DND-41 (cell line): ENCODE measurements around the gene ALOX12B.

Experiments
- ATAC-seq: fragments of 200-7000 bp; cut with Tn5 transposase; 3 replicates; pipeline ENCODE4 v1.9.1; 2021; ENCODE audit warnings: low read depth; ENCODE audit not compliant: insufficient read depth
- DNase-seq: peaks from one replicate; pipeline ENCODE4 v3.0.0-alpha.2; 2020
- H2AFZ ChIP-seq: 2 replicates; pipeline ENCODE4 v1.6.0; 2012; ENCODE audit warnings: low read depth, low read length
- H3K27ac ChIP-seq: 2 replicates; pipeline ENCODE4 v1.5.1; 2012; ENCODE audit warnings: low read length, inconsistent platforms
- H3K27me3 ChIP-seq: fragments of 200-600 bp; sonication (generic); 2 replicates; pipeline ENCODE4 v1.6.0; 2012; ENCODE audit warnings: low read length, mild to moderate bottlenecking, inconsistent platforms; ENCODE audit not compliant: insufficient read depth, poor library complexity
- H3K36me3 ChIP-seq: 2 replicates; pipeline ENCODE4 v1.5.1; 2012; ENCODE audit warnings: low read length, inconsistent platforms; ENCODE audit not compliant: insufficient read depth
- H3K4me1 ChIP-seq: 2 replicates; pipeline ENCODE4 v1.5.1; 2012; ENCODE audit warnings: mild to moderate bottlenecking, low read length; ENCODE audit not compliant: insufficient read depth
- H3K4me2 ChIP-seq: 2 replicates; pipeline ENCODE4 v1.6.0; 2012; ENCODE audit warnings: mild to moderate bottlenecking, moderate library complexity, low read length, inconsistent platforms; ENCODE audit not compliant: insufficient read depth
- H3K4me3 ChIP-seq, 2 experiments: fragments of 200-600 bp in 1 of 2; shearing (Covaris generic) in 1 of 2; 2 replicates each; pipeline ENCODE4 v1.5.1; 2012 to 2016; ENCODE audit warnings: inconsistent platforms in 2 of 2, low read length in 2 of 2, mild to moderate bottlenecking in 2 of 2, low read depth in 1 of 2, moderate library complexity in 1 of 2
- H3K79me2 ChIP-seq: 2 replicates; pipeline ENCODE4 v1.6.0; 2012; ENCODE audit warnings: low read length, inconsistent platforms; ENCODE audit not compliant: insufficient read depth
- H3K9ac ChIP-seq: 2 replicates; pipeline ENCODE4 v1.6.0; 2012; ENCODE audit warnings: low read depth, mild to moderate bottlenecking, inconsistent platforms, low read length, moderate library complexity
- H3K9me3 ChIP-seq: 2 replicates; pipeline ENCODE4 v1.5.1; 2012; ENCODE audit warnings: low read length, moderate library complexity, mild to moderate bottlenecking, inconsistent platforms; ENCODE audit not compliant: insufficient read depth, severe bottlenecking
- H4K20me1 ChIP-seq: 2 replicates; pipeline ENCODE4 v1.6.0; 2012; ENCODE audit warnings: low read length; ENCODE audit not compliant: insufficient read depth
- CTCF ChIP-seq: IDR thresholded peaks from 2 replicates; pipeline ENCODE4 v1.5.1; 2012; ENCODE audit warnings: borderline replicate concordance, low read length, moderate library complexity, mild to moderate bottlenecking; ENCODE audit not compliant: poor library complexity, severe bottlenecking; ENCODE audit errors: extremely low read depth
- EZH2 ChIP-seq: IDR thresholded peaks from 3 replicates; pipeline ENCODE4 v1.6.1; 2012; ENCODE audit warnings: borderline replicate concordance, low read depth, mild to moderate bottlenecking, moderate library complexity, low read length, inconsistent platforms; ENCODE audit not compliant: severe bottlenecking

Gene ALOX12B

GRCh38 chr17:8117367-8117979, 30.0 kb upstream of the ALOX12B start:
- Histone ChIP-seq H3K4me1 (peaks cover 50% of the 10 kb centered on the region), H3K9me3 (no peaks in the 10 kb centered on the region), H3K36me3 (no peaks in the 10 kb centered on the region), H3K4me3 (peak overlapping the region in 1 of 2 experiments; percentile 98; a peak in 3 of 4 replicates), H3K79me2 (no peaks in the 10 kb centered on the region), H3K27me3 (peaks cover 55% of the 10 kb centered on the region), H2AFZ (peak overlapping the region; percentile 96; the same call in 1 of the 2 replicates), H3K27ac (no peak overlapping the region), H3K4me2 (peak overlapping the region; percentile 100), H4K20me1 (0 out of 2 replicates have a peak, but pooled peaks cover 3% of the 10 kb centered on the region), H3K9ac (peak overlapping the region; percentile 76)
- ATAC-seq, result no peak
- DNase-seq, result no peak
- TF ChIP-seq CTCF (no peak), EZH2 (no peak)

GRCh38 chr17:8116776-8117175, 29.3 kb upstream of the ALOX12B start:
- H3K79me2 ChIP-seq, result no peaks in the 10 kb centered on the region
- no peak overlapping the region for H3K27ac ChIP-seq
- no peaks in the 10 kb centered on the region for H3K9me3 ChIP-seq
- H3K9ac ChIP-seq, result no peak overlapping the region
- no peak overlapping the region for H2AFZ ChIP-seq
- peaks cover 52% of the 10 kb centered on the region for H3K27me3 ChIP-seq
- TF ChIP-seq CTCF, result no peak
- no peak for TF ChIP-seq EZH2
- no peak overlapping the region for H3K4me3 ChIP-seq
- ATAC-seq (no peak), DNase-seq (no peak)
- H3K4me1 ChIP-seq, result peaks cover 43% of the 10 kb centered on the region
- no peaks in the 10 kb centered on the region for H4K20me1 ChIP-seq
- H3K36me3 ChIP-seq, result no peaks in the 10 kb centered on the region
- H3K4me2 ChIP-seq, result no peak overlapping the region

GRCh38 chr17:8110907-8111306, 23.4 kb upstream of the ALOX12B start:
- Histone ChIP-seq H4K20me1 (no peaks in the 10 kb centered on the region), H3K27me3 (peaks cover 22% of the 10 kb centered on the region), H3K36me3 (no peaks in the 10 kb centered on the region), H3K9ac (no peak overlapping the region), H3K79me2 (no peaks in the 10 kb centered on the region), H3K4me2 (no peak overlapping the region), H3K27ac (no peak overlapping the region), H3K4me3 (no peak overlapping the region), H3K9me3 (no peaks in the 10 kb centered on the region), H2AFZ (no peak overlapping the region), H3K4me1 (no peaks in the 10 kb centered on the region)
- ATAC-seq, result no peak
- DNase-seq, result no peak
- TF ChIP-seq EZH2 (no peak), CTCF (no peak)

- Histone ChIP-seq H3K4me1 (no peaks in the 10 kb centered on the region), H3K36me3 (no peaks in the 10 kb centered on the region), H3K27ac (no peak overlapping the region), H4K20me1 (no peaks in the 10 kb centered on the region), H2AFZ (no peak overlapping the region), H3K4me3 (no peak overlapping the region), H3K9ac (no peak overlapping the region), H3K4me2 (no peak overlapping the region), H3K9me3 (no peaks in the 10 kb centered on the region), H3K27me3 (peaks cover 18% of the 10 kb centered on the region), H3K79me2 (no peaks in the 10 kb centered on the region)
- DNase-seq, result no peak
- TF ChIP-seq EZH2, result no peak
- no peak for TF ChIP-seq CTCF
- ATAC-seq, result no peak
Observed at GRCh38 chr17:8110456-8110804, 22.9 kb upstream of the ALOX12B start.
